HEK293 (cell line): ENCODE measurements around the gene SERPINA3.
"Not testable (repeated sequence)": the region's sequence is repeated elsewhere in the genome, so short reads cannot be mapped to it uniquely, and the experiment has no call there.

Source experiments
- CTCF ChIA-PET: fragments of 350-600 bp; formaldehyde crosslinking; extraction: SDS; loops from one replicate; lab custom pipeline; 2021; ENCODE audit warnings: antibody characterized with exemption; lab: Yijun Ruan, JAX
- POLR2A ChIA-PET: fragments of 300-600 bp; formaldehyde crosslinking; extraction: SDS; loops from one replicate; lab custom pipeline; 2020; ENCODE audit warnings: antibody characterized with exemption, inconsistent platforms; lab: Yijun Ruan, JAX
- H3K27ac ChIP-seq: fragments of 200-500 bp; sonication (Bioruptor generic); 2 replicates; pipeline ENCODE4 v1.5.1; 2014; ENCODE audit warnings: low read depth, low read length, control low read depth, inconsistent platforms; ENCODE audit errors: extremely low read depth
- H3K36me3 ChIP-seq, 2 experiments: fragments of 200-500 bp in 1 of 2; sonication (Bioruptor generic) in 1 of 2; 1 replicate in 1 of 2; 2 replicates in 1 of 2; pipeline ENCODE4 v1.5.1; 2014 to 2017; ENCODE audit warnings: inconsistent platforms in 2 of 2, low read length in 2 of 2; ENCODE audit not compliant: control insufficient read depth in 2 of 2, insufficient read depth in 1 of 2
- H3K4me1 ChIP-seq: fragments of 200-500 bp; sonication (Bioruptor generic); 2 replicates; pipeline ENCODE4 v1.5.1; 2014; ENCODE audit warnings: mild to moderate bottlenecking, low read length, inconsistent platforms; ENCODE audit not compliant: control insufficient read depth, insufficient read depth
- H3K4me3 ChIP-seq: 2 replicates; pipeline ENCODE4 v1.5.1; 2011; ENCODE audit warnings: low read depth, mild to moderate bottlenecking, control low read depth, low read length, moderate library complexity
- H3K9me3 ChIP-seq: fragments of 200-500 bp; sonication (Bioruptor generic); 2 replicates; pipeline ENCODE4 v1.5.1; 2014; ENCODE audit warnings: low read depth, low read length, inconsistent platforms; ENCODE audit not compliant: control insufficient read depth, insufficient read depth
- BCL11B ChIP-seq: fragments of 450-650 bp; formaldehyde crosslinking; IDR thresholded peaks from 2 replicates; pipeline ENCODE4 v1.5.1; 2016; ENCODE audit warnings: low read depth, missing biosample characterization, missing genetic modification characterization
- EGR2 ChIP-seq: fragments of 450-650 bp; formaldehyde crosslinking; IDR thresholded peaks from 2 replicates; pipeline ENCODE4 v1.5.1; 2016; ENCODE audit warnings: low read depth, missing biosample characterization, missing genetic modification characterization
- IKZF3 ChIP-seq: fragments of 450-650 bp; IDR thresholded peaks from 2 replicates; pipeline ENCODE4 v1.5.0; 2018; ENCODE audit warnings: missing biosample characterization, mild to moderate bottlenecking, missing genetic modification characterization, moderate library complexity
- KLF1 ChIP-seq: fragments of 450-650 bp; formaldehyde crosslinking; IDR thresholded peaks from 2 replicates; pipeline ENCODE4 v1.5.1; 2016; ENCODE audit warnings: missing biosample characterization, missing genetic modification characterization
- KLF8 ChIP-seq: fragments of 450-650 bp; formaldehyde crosslinking; IDR thresholded peaks from 2 replicates; pipeline ENCODE4 v1.5.1; 2016; ENCODE audit warnings: missing biosample characterization, missing genetic modification characterization
- MZF1 ChIP-seq: fragments of 450-650 bp; formaldehyde crosslinking; IDR thresholded peaks from 2 replicates; pipeline ENCODE4 v1.5.1; 2017; ENCODE audit warnings: missing biosample characterization, missing genetic modification characterization, borderline replicate concordance
- PRDM1 ChIP-seq: fragments of 450-650 bp; formaldehyde crosslinking; IDR thresholded peaks from 2 replicates; pipeline ENCODE4; 2016; ENCODE audit warnings: missing biosample characterization, missing genetic modification characterization
- ZNF121 ChIP-seq: fragments of 450-650 bp; formaldehyde crosslinking; IDR thresholded peaks from 2 replicates; pipeline ENCODE4 v1.5.1; 2016; ENCODE audit warnings: missing biosample characterization, missing genetic modification characterization
- ZNF140 ChIP-seq: fragments of 450-650 bp; formaldehyde crosslinking; IDR thresholded peaks from 2 replicates; pipeline ENCODE4 v1.5.1; 2016; ENCODE audit warnings: missing biosample characterization, missing genetic modification characterization
- ZNF221 ChIP-seq: fragments of 450-650 bp; formaldehyde crosslinking; IDR thresholded peaks from 2 replicates; pipeline ENCODE4 v1.5.1; 2017; ENCODE audit warnings: missing biosample characterization, missing genetic modification characterization, borderline replicate concordance
- ZNF426 ChIP-seq: fragments of 450-650 bp; formaldehyde crosslinking; IDR thresholded peaks from 2 replicates; pipeline ENCODE4 v1.5.1; 2017; ENCODE audit warnings: missing biosample characterization, missing genetic modification characterization, mild to moderate bottlenecking, inconsistent platforms, moderate library complexity
- ZNF433 ChIP-seq: fragments of 450-650 bp; formaldehyde crosslinking; IDR thresholded peaks from 2 replicates; pipeline ENCODE4 v1.5.1; 2016; ENCODE audit warnings: missing biosample characterization, missing genetic modification characterization, low read depth
- ZNF521 ChIP-seq: fragments of 450-650 bp; formaldehyde crosslinking; IDR thresholded peaks from 2 replicates; pipeline ENCODE4 v1.5.1; 2017; ENCODE audit warnings: missing biosample characterization, mild to moderate bottlenecking, missing genetic modification characterization
- ZNF777 ChIP-seq: fragments of 450-650 bp; formaldehyde crosslinking; IDR thresholded peaks from 2 replicates; pipeline ENCODE4 v1.5.1; 2017; ENCODE audit warnings: missing biosample characterization, missing genetic modification characterization, borderline replicate concordance
- ZNF830 ChIP-seq: fragments of 450-650 bp; IDR thresholded peaks from 2 replicates; pipeline ENCODE4 v1.5.0; 2018; ENCODE audit warnings: missing biosample characterization, missing genetic modification characterization, low read depth, mild to moderate bottlenecking, moderate library complexity
- TF ChIP-seq, protein P1 (sequence below): fragments of 450-650 bp; formaldehyde crosslinking; conservative IDR thresholded peaks from 2 replicates; pipeline ENCODE4 v1.5.1; 2016; ENCODE audit warnings: low read depth, missing biosample characterization, missing genetic modification characterization
- TF ChIP-seq, protein P2 (sequence below): fragments of 450-650 bp; formaldehyde crosslinking; IDR thresholded peaks from 2 replicates; pipeline ENCODE4 v1.5.0; 2017; ENCODE audit warnings: missing biosample characterization, missing genetic modification characterization, borderline replicate concordance
- TF ChIP-seq, protein P3 (sequence below): fragments of 450-650 bp; IDR thresholded peaks from 2 replicates; pipeline ENCODE4 v1.5.1; 2018; ENCODE audit warnings: missing biosample characterization, missing genetic modification characterization
- TF ChIP-seq, protein P4 (sequence below): fragments of 450-650 bp; formaldehyde crosslinking; IDR thresholded peaks from 2 replicates; pipeline ENCODE4 v1.5.1; 2016; ENCODE audit warnings: missing biosample characterization, missing genetic modification characterization

SERPINA3 gene

DNA sequence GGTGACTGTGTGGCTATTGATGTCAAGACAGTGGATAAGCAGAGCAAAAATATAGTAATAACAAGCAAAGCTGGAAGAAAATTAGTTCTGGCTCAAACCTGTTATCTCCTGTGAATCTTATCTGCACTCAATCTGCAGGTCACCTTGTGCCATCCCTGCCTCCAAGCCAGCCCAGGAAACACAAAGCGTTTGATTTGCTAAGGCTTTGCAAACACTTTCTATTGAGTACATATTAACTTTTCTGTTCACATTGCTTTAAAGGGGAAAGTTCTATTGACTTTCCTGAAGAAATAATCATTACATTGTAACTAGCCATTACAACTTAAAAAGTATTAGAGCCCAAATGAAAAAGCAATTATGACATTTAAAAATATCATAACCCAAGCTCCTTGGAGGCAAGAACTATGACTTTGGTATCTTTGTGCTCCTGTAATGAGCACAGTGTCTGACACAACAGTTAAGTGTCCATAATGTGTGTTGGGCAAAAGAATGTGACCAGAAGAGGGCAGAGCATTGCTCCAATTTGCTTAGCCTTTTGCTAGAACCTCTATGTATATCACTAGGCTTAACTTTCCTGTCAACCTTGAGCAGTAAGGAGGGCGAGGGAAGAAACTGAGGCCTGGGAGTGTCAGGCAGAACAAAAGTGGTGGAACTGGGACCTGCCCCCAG, 24.7 kb downstream of the SERPINA3 start:
- no peaks in the 10 kb centered on the region for H3K9me3 ChIP-seq
- no peaks in the 10 kb centered on the region for H3K36me3 ChIP-seq
- ChIA-PET POLR2A (no interaction called here), CTCF (interaction anchor here (0.5 kb wide), 1 partner anchor 113 kb away, joined by 4 read pairs; no protein-coding TSS in a partner anchor)
- TF ChIP-seq IKZF3 (tag by site-specific recombination) (no peak), BCL11B (no peak), ZNF777 (tag by site-specific recombination) (no peak), ZNF433 (no peak), ZNF830 (tag by site-specific recombination) (no peak), KLF1 (tag by site-specific recombination) (no peak)
- TF ChIP-seq, protein P1, sequence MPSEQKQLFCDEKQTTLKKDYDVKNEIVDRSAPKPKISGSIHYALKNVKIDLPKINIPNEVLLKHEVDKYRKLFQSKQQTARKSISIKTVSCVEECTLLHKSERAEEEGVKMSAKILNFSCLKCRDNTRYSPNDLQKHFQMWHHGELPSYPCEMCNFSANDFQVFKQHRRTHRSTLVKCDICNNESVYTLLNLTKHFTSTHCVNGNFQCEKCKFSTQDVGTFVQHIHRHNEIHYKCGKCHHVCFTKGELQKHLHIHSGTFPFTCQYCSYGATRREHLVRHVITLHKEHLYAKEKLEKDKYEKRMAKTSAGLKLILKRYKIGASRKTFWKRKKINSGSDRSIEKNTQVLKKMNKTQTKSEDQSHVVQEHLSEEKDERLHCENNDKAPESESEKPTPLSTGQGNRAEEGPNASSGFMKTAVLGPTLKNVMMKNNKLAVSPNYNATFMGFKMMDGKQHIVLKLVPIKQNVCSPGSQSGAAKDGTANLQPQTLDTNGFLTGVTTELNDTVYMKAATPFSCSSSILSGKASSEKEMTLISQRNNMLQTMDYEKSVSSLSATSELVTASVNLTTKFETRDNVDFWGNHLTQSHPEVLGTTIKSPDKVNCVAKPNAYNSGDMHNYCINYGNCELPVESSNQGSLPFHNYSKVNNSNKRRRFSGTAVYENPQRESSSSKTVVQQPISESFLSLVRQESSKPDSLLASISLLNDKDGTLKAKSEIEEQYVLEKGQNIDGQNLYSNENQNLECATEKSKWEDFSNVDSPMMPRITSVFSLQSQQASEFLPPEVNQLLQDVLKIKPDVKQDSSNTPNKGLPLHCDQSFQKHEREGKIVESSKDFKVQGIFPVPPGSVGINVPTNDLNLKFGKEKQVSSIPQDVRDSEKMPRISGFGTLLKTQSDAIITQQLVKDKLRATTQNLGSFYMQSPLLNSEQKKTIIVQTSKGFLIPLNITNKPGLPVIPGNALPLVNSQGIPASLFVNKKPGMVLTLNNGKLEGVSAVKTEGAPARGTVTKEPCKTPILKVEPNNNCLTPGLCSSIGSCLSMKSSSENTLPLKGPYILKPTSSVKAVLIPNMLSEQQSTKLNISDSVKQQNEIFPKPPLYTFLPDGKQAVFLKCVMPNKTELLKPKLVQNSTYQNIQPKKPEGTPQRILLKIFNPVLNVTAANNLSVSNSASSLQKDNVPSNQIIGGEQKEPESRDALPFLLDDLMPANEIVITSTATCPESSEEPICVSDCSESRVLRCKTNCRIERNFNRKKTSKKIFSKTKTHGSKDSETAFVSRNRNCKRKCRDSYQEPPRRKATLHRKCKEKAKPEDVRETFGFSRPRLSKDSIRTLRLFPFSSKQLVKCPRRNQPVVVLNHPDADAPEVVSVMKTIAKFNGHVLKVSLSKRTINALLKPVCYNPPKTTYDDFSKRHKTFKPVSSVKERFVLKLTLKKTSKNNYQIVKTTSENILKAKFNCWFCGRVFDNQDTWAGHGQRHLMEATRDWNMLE, result no peak
- no peak overlapping the region for H3K27ac ChIP-seq
- no peaks in the 10 kb centered on the region for H3K4me1 ChIP-seq
- no peak overlapping the region for H3K4me3 ChIP-seq

DNA sequence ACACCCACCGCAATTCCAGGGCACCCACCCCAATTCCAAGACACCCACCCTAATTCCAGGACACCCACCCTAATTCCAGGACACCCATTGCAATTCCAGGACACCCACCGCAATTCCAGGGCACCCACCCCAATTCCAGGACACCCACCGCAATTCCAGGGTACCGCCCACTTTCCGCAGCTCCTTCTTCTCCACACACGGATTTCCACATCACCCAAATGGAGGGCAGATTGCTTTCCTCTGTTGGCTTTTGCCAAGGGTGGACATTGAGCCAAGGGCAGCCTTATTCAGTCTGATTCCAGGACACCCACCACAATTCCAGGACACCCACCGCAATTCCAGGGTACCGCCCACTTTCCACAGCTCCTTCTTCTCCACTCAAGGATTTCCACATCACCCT, 25.6 kb downstream of the SERPINA3 start:
- H3K9me3 ChIP-seq, H3K4me3 ChIP-seq, H3K36me3 ChIP-seq, H3K27ac ChIP-seq, H3K4me1 ChIP-seq, POLR2A ChIA-PET: not testable (repeated sequence)
- CTCF ChIA-PET, result interaction anchor here (0.7 kb wide), 1 partner anchor 20 kb away, joined by 3 read pairs; no protein-coding TSS in a partner anchor
- peak; percentile 56; the same call in 1 of the 2 replicates for TF ChIP-seq EGR2 (tag by site-specific recombination)

DNA sequence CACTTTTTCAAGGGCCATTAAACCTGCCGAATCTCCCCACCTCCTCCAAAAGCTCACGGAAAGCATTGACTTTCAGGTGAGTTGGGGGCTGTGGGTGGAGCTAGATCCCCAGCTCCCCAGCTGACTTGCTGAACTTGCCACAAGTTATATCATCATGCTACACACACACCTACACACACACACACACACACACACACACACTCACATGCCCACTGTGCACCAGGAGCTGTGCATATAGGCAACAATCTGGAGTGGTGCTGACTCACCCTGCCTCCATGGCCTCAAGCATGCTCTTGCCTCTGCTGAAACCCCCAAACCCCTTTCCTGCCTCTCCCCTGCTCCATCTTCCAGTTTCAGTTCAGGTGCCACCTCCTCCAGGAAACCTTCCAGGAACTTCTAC, 26.1 kb downstream of the SERPINA3 start:
- Histone ChIP-seq H3K36me3 (no peaks in the 10 kb centered on the region), H3K4me1 (no peaks in the 10 kb centered on the region), H3K9me3 (no peaks in the 10 kb centered on the region), H3K27ac (no peak overlapping the region), H3K4me3 (no peak overlapping the region)
- ChIA-PET POLR2A (interaction anchor here (0.8 kb wide), 1 partner anchor 11 kb away, joined by 3 read pairs; no protein-coding TSS in a partner anchor), CTCF (interaction anchor here (0.7 to 0.9 kb wide), 3 partner anchors 21 to 1104 kb away, joined by 3 to 4 read pairs (median 3); no protein-coding TSS in a partner anchor)
- TF ChIP-seq KLF8 (tag by site-specific recombination) (no peak), ZNF777 (tag by site-specific recombination) (no peak), EGR2 (tag by site-specific recombination) (peak; percentile 88), ZNF521 (tag by site-specific recombination) (no peak), ZNF121 (tag by site-specific recombination) (no peak), ZNF221 (tag by site-specific recombination) (no peak), PRDM1 (tag by site-specific recombination) (no peak), MZF1 (tag by site-specific recombination) (no peak), ZNF426 (tag by site-specific recombination) (no peak), ZNF140 (tag by site-specific recombination) (no peak)
- TF ChIP-seq, protein P2, sequence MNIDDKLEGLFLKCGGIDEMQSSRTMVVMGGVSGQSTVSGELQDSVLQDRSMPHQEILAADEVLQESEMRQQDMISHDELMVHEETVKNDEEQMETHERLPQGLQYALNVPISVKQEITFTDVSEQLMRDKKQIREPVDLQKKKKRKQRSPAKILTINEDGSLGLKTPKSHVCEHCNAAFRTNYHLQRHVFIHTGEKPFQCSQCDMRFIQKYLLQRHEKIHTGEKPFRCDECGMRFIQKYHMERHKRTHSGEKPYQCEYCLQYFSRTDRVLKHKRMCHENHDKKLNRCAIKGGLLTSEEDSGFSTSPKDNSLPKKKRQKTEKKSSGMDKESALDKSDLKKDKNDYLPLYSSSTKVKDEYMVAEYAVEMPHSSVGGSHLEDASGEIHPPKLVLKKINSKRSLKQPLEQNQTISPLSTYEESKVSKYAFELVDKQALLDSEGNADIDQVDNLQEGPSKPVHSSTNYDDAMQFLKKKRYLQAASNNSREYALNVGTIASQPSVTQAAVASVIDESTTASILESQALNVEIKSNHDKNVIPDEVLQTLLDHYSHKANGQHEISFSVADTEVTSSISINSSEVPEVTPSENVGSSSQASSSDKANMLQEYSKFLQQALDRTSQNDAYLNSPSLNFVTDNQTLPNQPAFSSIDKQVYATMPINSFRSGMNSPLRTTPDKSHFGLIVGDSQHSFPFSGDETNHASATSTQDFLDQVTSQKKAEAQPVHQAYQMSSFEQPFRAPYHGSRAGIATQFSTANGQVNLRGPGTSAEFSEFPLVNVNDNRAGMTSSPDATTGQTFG (tag by site-specific recombination), result no peak
- TF ChIP-seq, protein P3, sequence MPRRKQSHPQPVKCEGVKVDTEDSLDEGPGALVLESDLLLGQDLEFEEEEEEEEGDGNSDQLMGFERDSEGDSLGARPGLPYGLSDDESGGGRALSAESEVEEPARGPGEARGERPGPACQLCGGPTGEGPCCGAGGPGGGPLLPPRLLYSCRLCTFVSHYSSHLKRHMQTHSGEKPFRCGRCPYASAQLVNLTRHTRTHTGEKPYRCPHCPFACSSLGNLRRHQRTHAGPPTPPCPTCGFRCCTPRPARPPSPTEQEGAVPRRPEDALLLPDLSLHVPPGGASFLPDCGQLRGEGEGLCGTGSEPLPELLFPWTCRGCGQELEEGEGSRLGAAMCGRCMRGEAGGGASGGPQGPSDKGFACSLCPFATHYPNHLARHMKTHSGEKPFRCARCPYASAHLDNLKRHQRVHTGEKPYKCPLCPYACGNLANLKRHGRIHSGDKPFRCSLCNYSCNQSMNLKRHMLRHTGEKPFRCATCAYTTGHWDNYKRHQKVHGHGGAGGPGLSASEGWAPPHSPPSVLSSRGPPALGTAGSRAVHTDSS (tag by site-specific recombination), result no peak
- TF ChIP-seq, protein P4, sequence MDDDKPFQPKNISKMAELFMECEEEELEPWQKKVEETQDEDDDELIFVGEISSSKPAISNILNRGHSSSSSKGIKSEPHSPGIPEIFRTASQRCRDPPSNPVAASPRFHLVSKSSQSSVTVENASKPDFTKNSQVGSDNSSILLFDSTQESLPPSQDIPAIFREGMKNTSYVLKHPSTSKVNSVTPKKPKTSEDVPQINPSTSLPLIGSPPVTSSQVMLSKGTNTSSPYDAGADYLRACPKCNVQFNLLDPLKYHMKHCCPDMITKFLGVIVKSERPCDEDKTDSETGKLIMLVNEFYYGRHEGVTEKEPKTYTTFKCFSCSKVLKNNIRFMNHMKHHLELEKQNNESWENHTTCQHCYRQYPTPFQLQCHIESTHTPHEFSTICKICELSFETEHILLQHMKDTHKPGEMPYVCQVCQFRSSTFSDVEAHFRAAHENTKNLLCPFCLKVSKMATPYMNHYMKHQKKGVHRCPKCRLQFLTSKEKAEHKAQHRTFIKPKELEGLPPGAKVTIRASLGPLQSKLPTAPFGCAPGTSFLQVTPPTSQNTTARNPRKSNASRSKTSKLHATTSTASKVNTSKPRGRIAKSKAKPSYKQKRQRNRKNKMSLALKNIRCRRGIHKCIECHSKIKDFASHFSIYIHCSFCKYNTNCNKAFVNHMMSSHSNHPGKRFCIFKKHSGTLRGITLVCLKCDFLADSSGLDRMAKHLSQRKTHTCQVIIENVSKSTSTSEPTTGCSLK (tag by site-specific recombination), result no peak
